ENCODE results near the gene FAM47E.
"Not testable (repeated sequence)": the region's sequence is repeated elsewhere in the genome, so short reads cannot be mapped to it uniquely, and the experiment has no call there.

FAM47E gene

DNA sequence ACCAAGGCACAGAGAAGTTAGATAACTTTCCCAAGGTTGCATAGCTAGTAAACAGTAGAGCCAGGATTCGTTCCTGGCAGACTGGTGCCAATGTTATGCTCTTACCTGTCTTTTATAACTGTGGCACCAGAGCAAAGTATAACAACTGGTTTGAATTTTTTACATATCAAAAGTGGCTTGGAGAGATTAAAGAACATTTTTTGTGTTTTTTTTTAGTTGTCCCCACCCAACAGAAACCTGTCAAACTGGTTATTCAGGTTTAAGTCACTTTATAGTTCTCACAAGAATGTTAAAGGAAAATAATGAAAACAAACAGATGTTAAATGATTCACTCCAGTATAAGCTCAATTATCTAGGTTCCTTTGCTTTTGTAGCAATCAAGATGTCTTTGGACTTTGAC is 15.6 kb upstream of the FAM47E start:
- no peak for DNase-seq (ENCODE audit: low read depth)
- TF ChIP-seq, protein P1, sequence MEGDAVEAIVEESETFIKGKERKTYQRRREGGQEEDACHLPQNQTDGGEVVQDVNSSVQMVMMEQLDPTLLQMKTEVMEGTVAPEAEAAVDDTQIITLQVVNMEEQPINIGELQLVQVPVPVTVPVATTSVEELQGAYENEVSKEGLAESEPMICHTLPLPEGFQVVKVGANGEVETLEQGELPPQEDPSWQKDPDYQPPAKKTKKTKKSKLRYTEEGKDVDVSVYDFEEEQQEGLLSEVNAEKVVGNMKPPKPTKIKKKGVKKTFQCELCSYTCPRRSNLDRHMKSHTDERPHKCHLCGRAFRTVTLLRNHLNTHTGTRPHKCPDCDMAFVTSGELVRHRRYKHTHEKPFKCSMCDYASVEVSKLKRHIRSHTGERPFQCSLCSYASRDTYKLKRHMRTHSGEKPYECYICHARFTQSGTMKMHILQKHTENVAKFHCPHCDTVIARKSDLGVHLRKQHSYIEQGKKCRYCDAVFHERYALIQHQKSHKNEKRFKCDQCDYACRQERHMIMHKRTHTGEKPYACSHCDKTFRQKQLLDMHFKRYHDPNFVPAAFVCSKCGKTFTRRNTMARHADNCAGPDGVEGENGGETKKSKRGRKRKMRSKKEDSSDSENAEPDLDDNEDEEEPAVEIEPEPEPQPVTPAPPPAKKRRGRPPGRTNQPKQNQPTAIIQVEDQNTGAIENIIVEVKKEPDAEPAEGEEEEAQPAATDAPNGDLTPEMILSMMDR (conservative IDR thresholded peaks at IDR 0.05; ENCODE audit: control insufficient read depth, insufficient read depth, low read depth, low read length): no peak
- H3K4me3 ChIP-seq (ENCODE audit: control insufficient read depth, low read depth, low read length): no peak overlapping the region

- TF ChIP-seq, protein P1 (conservative IDR thresholded peaks at IDR 0.05; ENCODE audit: control insufficient read depth, insufficient read depth, low read depth, low read length): no peak
- H3K4me3 ChIP-seq (ENCODE audit: control insufficient read depth, low read depth, low read length): no peak overlapping the region
- no peak for DNase-seq (ENCODE audit: low read depth)
These were observed 13.3 kb upstream of the FAM47E start for GRCh38 chr4:76238236-76238635.

- TF ChIP-seq, protein P1 (conservative IDR thresholded peaks at IDR 0.05; ENCODE audit: control insufficient read depth, insufficient read depth, low read depth, low read length): no peak
These were observed 12.8 kb upstream of the FAM47E start for GRCh38 chr4:76238701-76239100.

GRCh38 chr4:76240236-76240635 is 11.3 kb upstream of the FAM47E start:
- no peak for DNase-seq (ENCODE audit: low read depth)
- TF ChIP-seq, protein P1 (conservative IDR thresholded peaks at IDR 0.05; ENCODE audit: control insufficient read depth, insufficient read depth, low read depth, low read length): no peak
- no peak overlapping the region for H3K4me3 ChIP-seq (ENCODE audit: control insufficient read depth, low read depth, low read length)

More at GRCh38 chr4:76238701-76239100, 12.8 kb upstream of the FAM47E start:
- DNase-seq (ENCODE audit: low read depth): no peak
- no peak overlapping the region for H3K4me3 ChIP-seq (ENCODE audit: control insufficient read depth, low read depth, low read length)

DNA sequence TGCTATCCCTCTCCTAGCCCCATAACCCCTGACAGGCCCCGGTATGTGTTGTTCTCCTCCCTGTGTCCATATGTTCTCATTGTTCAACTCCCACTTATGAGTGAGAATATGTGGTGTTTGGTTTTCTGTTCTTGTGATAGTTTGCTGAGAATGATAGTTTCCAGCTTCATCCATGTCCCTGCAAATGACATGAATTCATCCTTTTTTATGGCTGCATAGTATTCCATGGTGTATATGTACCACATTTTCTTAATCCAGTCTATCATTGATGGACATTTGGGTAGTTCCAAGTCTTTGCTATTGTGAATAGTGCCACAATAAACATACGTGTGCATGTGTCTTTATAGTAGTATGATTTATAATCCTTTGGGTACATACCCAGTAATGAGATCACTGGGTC is 7.6 kb upstream of the FAM47E start:
- not testable (repeated sequence) for DNase-seq (ENCODE audit: low read depth); H3K4me3 ChIP-seq (ENCODE audit: control insufficient read depth, low read depth, low read length)

GRCh38 chr4:76246025-76246424 is 5.5 kb upstream of the FAM47E start:
- no peak overlapping the region for H3K4me3 ChIP-seq (ENCODE audit: control insufficient read depth, low read depth, low read length)
- TF ChIP-seq, protein P1 (conservative IDR thresholded peaks at IDR 0.05; ENCODE audit: control insufficient read depth, insufficient read depth, low read depth, low read length): no peak
- no peak for DNase-seq (ENCODE audit: low read depth)

DNA sequence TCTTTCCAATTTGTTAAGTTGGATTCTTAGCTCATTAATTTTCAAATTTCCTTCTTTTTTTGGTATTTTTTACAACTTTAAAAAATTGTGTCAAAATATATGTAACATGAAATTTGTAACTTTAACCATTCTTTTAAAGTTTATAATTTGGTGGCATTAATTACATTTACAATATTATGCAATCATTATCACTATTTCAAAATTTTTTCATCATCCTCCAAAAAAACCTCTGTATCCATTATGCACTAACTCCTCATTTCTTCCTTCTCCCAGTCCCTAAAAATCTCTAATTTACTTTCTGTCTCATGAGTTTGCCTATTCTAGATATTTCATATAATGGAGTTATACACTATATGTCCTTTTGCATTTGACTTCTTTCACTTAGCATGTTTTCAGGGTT is 4.7 kb upstream of the FAM47E start:
- TF ChIP-seq, protein P1 (conservative IDR thresholded peaks at IDR 0.05; ENCODE audit: control insufficient read depth, insufficient read depth, low read depth, low read length): no peak
- no peak for DNase-seq (ENCODE audit: low read depth)
- H3K4me3 ChIP-seq (ENCODE audit: control insufficient read depth, low read depth, low read length): no peak overlapping the region
